Measurements from ENCODE around the gene KLHDC10.

Gene KLHDC10

DNA sequence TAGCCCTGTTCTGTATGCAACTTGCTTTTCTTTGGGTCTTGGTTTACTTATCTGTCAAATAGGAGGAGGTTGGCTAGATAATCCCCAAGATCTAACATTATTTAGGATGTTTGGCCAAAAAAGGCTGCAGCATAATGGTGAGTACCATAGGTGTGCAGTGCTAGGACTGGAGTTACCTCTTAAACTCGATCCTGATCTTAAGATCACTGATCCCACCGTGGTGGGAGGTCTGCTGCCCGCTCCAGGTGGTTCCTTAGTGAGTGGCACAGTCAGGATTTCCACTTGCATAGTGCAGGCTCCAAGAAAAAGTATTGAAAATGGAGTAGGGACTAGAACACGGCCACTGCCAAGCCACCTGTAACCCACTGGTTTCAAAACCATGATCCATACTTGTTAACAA lies 66.9 kb downstream of the KLHDC10 start:
- TF ChIP-seq, protein P1, sequence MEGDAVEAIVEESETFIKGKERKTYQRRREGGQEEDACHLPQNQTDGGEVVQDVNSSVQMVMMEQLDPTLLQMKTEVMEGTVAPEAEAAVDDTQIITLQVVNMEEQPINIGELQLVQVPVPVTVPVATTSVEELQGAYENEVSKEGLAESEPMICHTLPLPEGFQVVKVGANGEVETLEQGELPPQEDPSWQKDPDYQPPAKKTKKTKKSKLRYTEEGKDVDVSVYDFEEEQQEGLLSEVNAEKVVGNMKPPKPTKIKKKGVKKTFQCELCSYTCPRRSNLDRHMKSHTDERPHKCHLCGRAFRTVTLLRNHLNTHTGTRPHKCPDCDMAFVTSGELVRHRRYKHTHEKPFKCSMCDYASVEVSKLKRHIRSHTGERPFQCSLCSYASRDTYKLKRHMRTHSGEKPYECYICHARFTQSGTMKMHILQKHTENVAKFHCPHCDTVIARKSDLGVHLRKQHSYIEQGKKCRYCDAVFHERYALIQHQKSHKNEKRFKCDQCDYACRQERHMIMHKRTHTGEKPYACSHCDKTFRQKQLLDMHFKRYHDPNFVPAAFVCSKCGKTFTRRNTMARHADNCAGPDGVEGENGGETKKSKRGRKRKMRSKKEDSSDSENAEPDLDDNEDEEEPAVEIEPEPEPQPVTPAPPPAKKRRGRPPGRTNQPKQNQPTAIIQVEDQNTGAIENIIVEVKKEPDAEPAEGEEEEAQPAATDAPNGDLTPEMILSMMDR (IDR thresholded peaks at IDR 0.05; ENCODE audit: low read length, missing control alignments), result no peak
- H3K4me3 ChIP-seq (replicated peaks; ENCODE audit: low read depth, low read length), result no peak overlapping the region
- no peak for DNase-seq (ENCODE audit: low read depth)

DNA sequence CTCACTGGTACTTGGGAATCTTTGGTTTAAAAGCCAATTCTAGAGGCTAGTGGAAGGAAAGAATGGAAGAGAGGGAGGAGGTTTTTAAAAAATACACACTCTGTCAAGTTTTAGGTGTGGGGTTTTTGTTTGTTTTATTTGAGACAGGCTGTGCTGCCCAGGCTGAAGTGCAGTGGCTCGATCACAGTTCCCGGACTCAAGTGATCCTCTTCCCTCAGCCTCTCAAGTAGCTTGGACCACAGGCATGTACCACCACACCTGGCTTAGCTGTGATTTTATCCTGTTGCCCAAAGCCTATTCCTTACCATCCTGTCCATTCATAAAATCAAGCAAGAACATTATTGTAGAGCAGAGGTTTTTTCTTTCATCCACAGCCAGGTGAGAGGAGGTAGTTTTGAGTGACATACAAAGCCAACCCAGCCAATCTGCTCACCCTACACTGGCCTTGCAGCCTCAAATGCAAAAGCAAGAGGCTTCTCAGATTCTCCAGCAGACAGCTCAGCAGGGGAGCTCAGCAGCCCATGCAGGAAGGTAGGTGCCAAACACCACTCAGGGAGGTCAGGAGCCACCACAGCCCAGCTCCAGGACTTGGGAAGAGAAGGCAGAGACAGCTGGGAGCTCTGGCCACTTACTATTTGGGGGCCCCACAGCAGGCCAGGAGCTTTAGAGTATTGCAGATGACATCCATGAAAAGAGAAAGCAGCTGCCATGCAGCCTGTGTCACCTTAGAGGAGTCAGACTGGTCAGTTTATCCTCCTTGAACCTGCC lies 69.0 kb downstream of the KLHDC10 start:
- TF ChIP-seq, protein P1 (IDR thresholded peaks at IDR 0.05; ENCODE audit: low read length, missing control alignments), result no peak
- no peak overlapping the region for H3K4me3 ChIP-seq (replicated peaks; ENCODE audit: low read depth, low read length)
- no peak for DNase-seq (ENCODE audit: low read depth)

GRCh38 chr7:130140551-130141160 lies 70.3 kb downstream of the KLHDC10 start:
- TF ChIP-seq, protein P1 (IDR thresholded peaks at IDR 0.05; ENCODE audit: low read length, missing control alignments), result no peak
- H3K4me3 ChIP-seq (replicated peaks; ENCODE audit: low read depth, low read length), result no peak overlapping the region
- DNase-seq (ENCODE audit: low read depth), result no peak

DNA sequence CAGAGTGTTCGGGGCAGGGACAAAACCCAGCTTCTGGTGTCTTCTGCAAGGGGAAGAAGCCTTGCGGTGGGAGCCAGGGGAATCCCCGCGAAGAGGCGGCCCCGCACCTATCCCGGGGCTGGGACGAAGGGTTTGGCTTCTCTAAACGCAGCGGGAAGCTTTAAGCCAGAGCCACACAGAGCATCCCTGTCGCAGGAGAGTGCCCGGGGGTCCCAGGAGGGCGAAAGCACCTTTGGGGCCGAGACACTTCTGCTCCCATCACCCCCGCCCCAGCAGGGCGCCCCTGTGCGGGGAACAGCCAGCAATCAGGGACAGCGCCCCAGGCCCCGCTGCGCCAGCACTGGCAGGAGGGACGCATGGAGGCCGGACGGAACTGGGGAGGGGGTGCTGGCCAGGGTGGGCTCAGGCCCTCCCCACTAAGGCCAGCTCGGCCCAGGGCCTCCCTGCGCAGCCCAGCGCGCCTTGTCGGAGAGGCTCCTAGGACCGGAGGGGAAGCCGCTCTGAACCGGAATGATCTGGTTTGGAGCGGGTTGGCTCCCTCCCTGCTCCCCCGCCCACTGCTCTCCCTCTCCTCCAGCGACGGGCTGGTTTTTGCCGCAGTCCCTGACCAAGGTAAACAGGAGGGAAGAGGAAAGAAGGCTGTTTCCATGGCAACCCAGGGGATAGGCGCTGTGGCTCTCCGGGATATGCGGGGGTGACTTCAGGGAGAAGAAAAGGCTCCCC lies 71.0 kb downstream of the KLHDC10 start:
- H3K4me3 ChIP-seq (replicated peaks; ENCODE audit: low read depth, low read length), result peak overlapping the region; percentile 36
- DNase-seq (ENCODE audit: low read depth), result peak; percentile 82
- TF ChIP-seq, protein P1 (IDR thresholded peaks at IDR 0.05; ENCODE audit: low read length, missing control alignments), result no peak

DNA sequence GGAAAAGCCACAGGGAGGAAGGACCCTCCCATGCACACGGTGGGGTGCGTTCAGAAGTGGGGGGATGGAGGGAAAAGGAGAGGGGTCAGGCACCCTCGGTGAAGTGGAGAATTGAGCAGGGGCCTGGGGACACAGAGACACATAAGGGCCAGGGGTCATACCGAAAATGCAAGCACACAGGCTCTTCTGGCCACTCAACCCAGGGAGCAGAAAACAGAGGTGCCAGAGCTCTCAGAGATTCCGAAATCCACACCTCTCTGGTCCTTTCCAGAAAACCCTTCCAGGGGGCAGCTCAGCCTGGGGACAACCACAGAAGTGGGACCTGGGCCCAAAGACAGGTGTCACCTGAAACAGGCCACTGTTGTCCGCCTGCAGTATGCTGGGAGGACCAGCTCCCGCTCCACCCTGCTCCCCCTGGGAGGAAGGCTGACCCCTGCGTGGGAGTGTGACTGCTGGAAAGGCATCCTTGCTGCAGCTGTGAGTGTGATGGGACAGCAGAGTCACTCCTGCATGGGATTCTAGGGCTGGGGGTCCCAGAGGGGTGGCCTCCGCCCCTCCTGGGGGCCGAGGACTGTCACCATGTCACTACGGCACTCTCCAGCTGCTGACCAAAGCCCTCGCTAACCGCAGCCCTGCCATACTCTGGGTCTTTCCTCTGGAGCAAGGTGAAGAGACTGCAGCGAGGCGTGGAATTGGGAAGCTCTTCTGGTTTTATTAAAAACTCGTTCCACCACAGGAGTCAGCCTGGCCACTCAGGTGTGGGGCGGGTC lies 71.7 kb downstream of the KLHDC10 start:
- peak overlapping the region; percentile 36 for H3K4me3 ChIP-seq (replicated peaks; ENCODE audit: low read depth, low read length)
- TF ChIP-seq, protein P1 (IDR thresholded peaks at IDR 0.05; ENCODE audit: low read length, missing control alignments), result no peak
- DNase-seq (ENCODE audit: low read depth), result no peak

DNA sequence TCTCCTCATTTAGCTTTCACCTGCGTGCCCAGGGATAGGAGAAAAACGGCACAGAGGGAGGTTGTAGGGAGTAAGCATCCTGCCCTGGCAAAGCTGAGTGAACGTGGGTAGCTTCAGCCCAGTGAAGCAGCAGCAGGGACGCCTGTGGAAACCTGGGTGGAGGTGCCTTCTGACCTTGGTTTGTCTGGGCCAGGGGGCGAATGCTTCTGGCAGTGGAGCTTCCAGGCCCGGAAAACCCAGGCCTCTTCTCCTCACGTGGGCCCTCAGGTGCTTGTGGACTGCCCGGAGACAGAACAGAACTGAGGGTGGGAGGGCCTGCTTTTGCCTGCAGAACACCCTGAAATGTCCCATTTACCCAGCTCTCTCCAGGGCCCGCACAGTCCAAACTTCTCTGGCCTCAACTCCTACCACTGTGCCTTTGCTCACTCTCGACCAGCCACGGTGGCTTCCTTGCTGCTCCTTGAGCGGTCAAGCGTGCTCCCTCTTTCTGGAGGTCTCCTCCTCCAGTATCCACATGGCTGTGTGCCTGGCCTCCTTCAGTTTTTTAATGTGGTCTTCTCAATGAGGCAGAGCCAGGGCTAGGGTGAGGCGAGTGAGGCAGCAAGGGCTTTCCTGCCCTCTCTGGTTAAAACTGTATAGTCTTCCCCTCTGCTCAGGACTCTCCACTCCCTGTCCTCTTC lies 72.5 kb downstream of the KLHDC10 start:
- no peak overlapping the region for H3K4me3 ChIP-seq (replicated peaks; ENCODE audit: low read depth, low read length)
- no peak for DNase-seq (ENCODE audit: low read depth)
- TF ChIP-seq, protein P1 (IDR thresholded peaks at IDR 0.05; ENCODE audit: low read length, missing control alignments), result no peak

Data from fibroblast of pulmonary artery (primary cell).